Measurements from ENCODE around the gene AIMP1.
A peak's percentile ranks its signal among the peaks of the same experiment; 100 is the strongest.

AIMP1 gene

GRCh38 chr4:106373026-106373425 is 56.7 kb downstream of the AIMP1 start:
- no peaks in the 10 kb centered on the region for H3K79me1 ChIP-seq (replicated peaks; ENCODE audit: low read length, poor library complexity, severe bottlenecking)
- H3K4me2 ChIP-seq (ENCODE audit: low read length, poor library complexity, severe bottlenecking) = no peak overlapping the region
- H2AFZ ChIP-seq (ENCODE audit: low read depth, low read length) = no peak overlapping the region
- no peaks in the 10 kb centered on the region for H3K27me3 ChIP-seq (ENCODE audit: control insufficient read depth in 1 of 2, insufficient read depth in 1 of 2, low read length in 2 of 2)
- no peak overlapping the region for H3K4me3 ChIP-seq (ENCODE audit: insufficient read depth in 1 of 2, low read depth in 1 of 2, low read length in 2 of 2)
- no peak overlapping the region for H2BK120ac ChIP-seq (ENCODE audit: low read depth, low read length)
- no peak overlapping the region for H2AK5ac ChIP-seq (ENCODE audit: low read length, severe bottlenecking)
- H2BK12ac ChIP-seq (ENCODE audit: low read length in 2 of 2) = no peak overlapping the region
- no peaks in the 10 kb centered on the region for H3K4me1 ChIP-seq (ENCODE audit: control insufficient read depth, insufficient read depth, low read depth, low read length)
- no peak overlapping the region for H3K4ac ChIP-seq (ENCODE audit: low read depth in 1 of 2, low read length in 2 of 2)
- H2BK5ac ChIP-seq (ENCODE audit: low read depth, low read length, poor library complexity, severe bottlenecking) = no peak overlapping the region
- no peak overlapping the region for H2BK15ac ChIP-seq (ENCODE audit: low read depth, poor library complexity, severe bottlenecking)
- H3K18ac ChIP-seq (ENCODE audit: low read depth in 1 of 2, low read length in 2 of 2) = no peak overlapping the region
- no peak overlapping the region for H3K14ac ChIP-seq (ENCODE audit: low read length in 2 of 2)
- no peaks in the 10 kb centered on the region for H3K36me3 ChIP-seq (ENCODE audit: control insufficient read depth in 1 of 2, insufficient read depth in 2 of 2, low read depth in 1 of 2, low read length in 2 of 2)
- no peak for DNase-seq
- no peak overlapping the region for H3K23ac ChIP-seq (ENCODE audit: low read length in 2 of 2)
- no peak overlapping the region for H4K8ac ChIP-seq (ENCODE audit: low read length)
- H3K9me3 ChIP-seq (ENCODE audit: control insufficient read depth, low read length) = no peaks in the 10 kb centered on the region
- WGBS = 100% methylated on average over 2 of the region's 3 CpGs
- H4K91ac ChIP-seq (ENCODE audit: low read length) = no peak overlapping the region
- no peak overlapping the region for H3K27ac ChIP-seq (ENCODE audit: low read length, poor library complexity, severe bottlenecking)
- no peak overlapping the region for H3K9ac ChIP-seq (ENCODE audit: low read length)

- H3K9ac ChIP-seq (ENCODE audit: low read length) = no peak overlapping the region
- no peak overlapping the region for H2BK12ac ChIP-seq (ENCODE audit: low read length in 2 of 2)
- H3K36me3 ChIP-seq (ENCODE audit: control insufficient read depth in 1 of 2, insufficient read depth in 2 of 2, low read depth in 1 of 2, low read length in 2 of 2) = no peaks in the 10 kb centered on the region
- no peak overlapping the region for H4K8ac ChIP-seq (ENCODE audit: low read length)
- no peak overlapping the region for H2AK5ac ChIP-seq (ENCODE audit: low read length, severe bottlenecking)
- H2BK15ac ChIP-seq (ENCODE audit: low read depth, poor library complexity, severe bottlenecking) = no peak overlapping the region
- no peaks in the 10 kb centered on the region for H3K79me1 ChIP-seq (replicated peaks; ENCODE audit: low read length, poor library complexity, severe bottlenecking)
- H3K4me1 ChIP-seq (ENCODE audit: control insufficient read depth, insufficient read depth, low read depth, low read length) = no peaks in the 10 kb centered on the region
- no peaks in the 10 kb centered on the region for H3K9me3 ChIP-seq (ENCODE audit: control insufficient read depth, low read length)
- no peak overlapping the region for H3K23ac ChIP-seq (ENCODE audit: low read length in 2 of 2)
- no peak overlapping the region for H2BK5ac ChIP-seq (ENCODE audit: low read depth, low read length, poor library complexity, severe bottlenecking)
- no peak overlapping the region for H4K91ac ChIP-seq (ENCODE audit: low read length)
- H3K4me3 ChIP-seq (ENCODE audit: insufficient read depth in 1 of 2, low read depth in 1 of 2, low read length in 2 of 2) = no peak overlapping the region
- no peak overlapping the region for H2BK120ac ChIP-seq (ENCODE audit: low read depth, low read length)
- H3K4ac ChIP-seq (ENCODE audit: low read depth in 1 of 2, low read length in 2 of 2) = no peak overlapping the region
- H3K4me2 ChIP-seq (ENCODE audit: low read length, poor library complexity, severe bottlenecking) = no peak overlapping the region
- no peaks in the 10 kb centered on the region for H3K27me3 ChIP-seq (ENCODE audit: control insufficient read depth in 1 of 2, insufficient read depth in 1 of 2, low read length in 2 of 2)
- H3K18ac ChIP-seq (ENCODE audit: low read depth in 1 of 2, low read length in 2 of 2) = no peak overlapping the region
- no peak overlapping the region for H3K14ac ChIP-seq (ENCODE audit: low read length in 2 of 2)
- no peak overlapping the region for H3K27ac ChIP-seq (ENCODE audit: low read length, poor library complexity, severe bottlenecking)
- DNase-seq = no peak
- H2AFZ ChIP-seq (ENCODE audit: low read depth, low read length) = no peak overlapping the region
Observed at GRCh38 chr4:106380179-106380578, 63.8 kb downstream of the AIMP1 start.

- H3K14ac ChIP-seq (ENCODE audit: low read length in 2 of 2) = no peak overlapping the region
- no peak overlapping the region for H3K9ac ChIP-seq (ENCODE audit: low read length)
- no peak overlapping the region for H3K23ac ChIP-seq (ENCODE audit: low read length in 2 of 2)
- WGBS = 96% methylated on average over 3 of the region's 3 CpGs
- H4K91ac ChIP-seq (ENCODE audit: low read length) = no peak overlapping the region
- H2BK120ac ChIP-seq (ENCODE audit: low read depth, low read length) = no peak overlapping the region
- no peak overlapping the region for H2AK5ac ChIP-seq (ENCODE audit: low read length, severe bottlenecking)
- H3K4me3 ChIP-seq (ENCODE audit: insufficient read depth in 1 of 2, low read depth in 1 of 2, low read length in 2 of 2) = no peak overlapping the region
- no peak overlapping the region for H2BK12ac ChIP-seq (ENCODE audit: low read length in 2 of 2)
- no peaks in the 10 kb centered on the region for H3K27me3 ChIP-seq (ENCODE audit: control insufficient read depth in 1 of 2, insufficient read depth in 1 of 2, low read length in 2 of 2)
- H3K4ac ChIP-seq (ENCODE audit: low read depth in 1 of 2, low read length in 2 of 2) = no peak overlapping the region
- H3K4me1 ChIP-seq (ENCODE audit: control insufficient read depth, insufficient read depth, low read depth, low read length) = no peaks in the 10 kb centered on the region
- no peak overlapping the region for H2BK15ac ChIP-seq (ENCODE audit: low read depth, poor library complexity, severe bottlenecking)
- H3K79me1 ChIP-seq (replicated peaks; ENCODE audit: low read length, poor library complexity, severe bottlenecking) = no peaks in the 10 kb centered on the region
- no peak overlapping the region for H2AFZ ChIP-seq (ENCODE audit: low read depth, low read length)
- H3K9me3 ChIP-seq (ENCODE audit: control insufficient read depth, low read length) = no peaks in the 10 kb centered on the region
- H3K4me2 ChIP-seq (ENCODE audit: low read length, poor library complexity, severe bottlenecking) = no peak overlapping the region
- no peaks in the 10 kb centered on the region for H3K36me3 ChIP-seq (ENCODE audit: control insufficient read depth in 1 of 2, insufficient read depth in 2 of 2, low read depth in 1 of 2, low read length in 2 of 2)
- DNase-seq = no peak
- H4K8ac ChIP-seq (ENCODE audit: low read length) = no peak overlapping the region
- no peak overlapping the region for H3K18ac ChIP-seq (ENCODE audit: low read depth in 1 of 2, low read length in 2 of 2)
- no peak overlapping the region for H2BK5ac ChIP-seq (ENCODE audit: low read depth, low read length, poor library complexity, severe bottlenecking)
- H3K27ac ChIP-seq (ENCODE audit: low read length, poor library complexity, severe bottlenecking) = no peak overlapping the region
Observed at GRCh38 chr4:106384878-106385277, 68.5 kb downstream of the AIMP1 start.

GRCh38 chr4:106385853-106386393 is 69.6 kb downstream of the AIMP1 start:
- no peak overlapping the region for H2BK15ac ChIP-seq (ENCODE audit: low read depth, poor library complexity, severe bottlenecking)
- no peak overlapping the region for H3K9ac ChIP-seq (ENCODE audit: low read length)
- WGBS = 85% methylated on average over 6 of the region's 6 CpGs
- no peak overlapping the region for H2AK5ac ChIP-seq (ENCODE audit: low read length, severe bottlenecking)
- peak overlapping the region in 1 of 2 experiments; percentile 0 for H3K14ac ChIP-seq (ENCODE audit: low read length in 2 of 2)
- H3K4ac ChIP-seq (ENCODE audit: low read depth in 1 of 2, low read length in 2 of 2) = no peak overlapping the region
- no peak overlapping the region for H2BK120ac ChIP-seq (ENCODE audit: low read depth, low read length)
- H2AFZ ChIP-seq (ENCODE audit: low read depth, low read length) = no peak overlapping the region
- no peak overlapping the region for H3K4me3 ChIP-seq (ENCODE audit: insufficient read depth in 1 of 2, low read depth in 1 of 2, low read length in 2 of 2)
- no peak overlapping the region for H4K91ac ChIP-seq (ENCODE audit: low read length)
- no peak for DNase-seq
- H3K36me3 ChIP-seq (ENCODE audit: control insufficient read depth in 1 of 2, insufficient read depth in 2 of 2, low read depth in 1 of 2, low read length in 2 of 2) = no peaks in the 10 kb centered on the region
- H3K27ac ChIP-seq (ENCODE audit: low read length, poor library complexity, severe bottlenecking) = no peak overlapping the region
- no peak overlapping the region for H3K4me2 ChIP-seq (ENCODE audit: low read length, poor library complexity, severe bottlenecking)
- H3K18ac ChIP-seq (ENCODE audit: low read depth in 1 of 2, low read length in 2 of 2) = peak overlapping the region in 1 of 2 experiments; percentile 24
- H2BK5ac ChIP-seq (ENCODE audit: low read depth, low read length, poor library complexity, severe bottlenecking) = no peak overlapping the region
- H4K8ac ChIP-seq (ENCODE audit: low read length) = no peak overlapping the region
- H3K9me3 ChIP-seq (ENCODE audit: control insufficient read depth, low read length) = no peaks in the 10 kb centered on the region
- no peaks in the 10 kb centered on the region for H3K27me3 ChIP-seq (ENCODE audit: control insufficient read depth in 1 of 2, insufficient read depth in 1 of 2, low read length in 2 of 2)
- no peak overlapping the region for H3K23ac ChIP-seq (ENCODE audit: low read length in 2 of 2)
- no peak overlapping the region for H2BK12ac ChIP-seq (ENCODE audit: low read length in 2 of 2)
- H3K79me1 ChIP-seq (replicated peaks; ENCODE audit: low read length, poor library complexity, severe bottlenecking) = no peaks in the 10 kb centered on the region
- H3K4me1 ChIP-seq (ENCODE audit: control insufficient read depth, insufficient read depth, low read depth, low read length) = no peaks in the 10 kb centered on the region
